Activated naive CD4-positive, alpha-beta T cell treated with anti-CD3 and anti-CD28 coated beads, Interleukin-2, amount 50 U/mL, for 72 hours (primary cell): Measurements from ENCODE around the gene COMMD3. TPM values are rescaled to one million over a fixed set of nuclear protein-coding genes. Genes with fewer than 3 reads are reported as not detected.
A peak's percentile ranks its signal among the peaks of the same experiment; 100 is the strongest.

ENCODE experiments used
- ATAC-seq, 2 donors: fragments of 150-1000 bp; cut with Tn5 transposase; 2 replicates each; pipeline ENCODE4 v1.10.0; 2021; ENCODE audit warnings: mild to moderate bottlenecking in 2 of 2, moderate library complexity in 2 of 2
- DNase-seq, 2 donors: peaks; one replicate each; pipeline ENCODE4 v3.0.0; 2021 to 2022; ENCODE audit warnings: low spot score in 2 of 2
- H3K27ac Mint-ChIP-seq, 2 donors: one replicate each; pipeline ENCODE4 v1.8.0; 2022; ENCODE audit warnings: mild to moderate bottlenecking in 2 of 2, mixed read lengths in 2 of 2
- H3K36me3 Mint-ChIP-seq, 2 donors: one replicate each; pipeline ENCODE4 v1.8.0; 2022; ENCODE audit warnings: mixed read lengths in 2 of 2
- H3K9me3 Mint-ChIP-seq, 2 donors: one replicate each; pipeline ENCODE4 v1.8.0; 2022; ENCODE audit warnings: mixed read lengths in 2 of 2
- total RNA-seq, 2 donors: library from RNA; stranded (reverse); gene quantifications; one replicate each; pipeline ENCODE4 v1.2.3, GENCODE V29; 2022

COMMD3 gene
- total RNA-seq, 2 donors from 2014 or later = 57.3 to 91.3 TPM

- no peak for DNase-seq
- H3K27ac Mint-ChIP-seq = no peak overlapping the region
- no peak for ATAC-seq
- no peaks in the 10 kb centered on the region for H3K9me3 Mint-ChIP-seq
- H3K36me3 Mint-ChIP-seq = no peaks in the 10 kb centered on the region
Measured at GRCh38 chr10:22368402-22368801, 52.2 kb downstream of the COMMD3 start.

DNA sequence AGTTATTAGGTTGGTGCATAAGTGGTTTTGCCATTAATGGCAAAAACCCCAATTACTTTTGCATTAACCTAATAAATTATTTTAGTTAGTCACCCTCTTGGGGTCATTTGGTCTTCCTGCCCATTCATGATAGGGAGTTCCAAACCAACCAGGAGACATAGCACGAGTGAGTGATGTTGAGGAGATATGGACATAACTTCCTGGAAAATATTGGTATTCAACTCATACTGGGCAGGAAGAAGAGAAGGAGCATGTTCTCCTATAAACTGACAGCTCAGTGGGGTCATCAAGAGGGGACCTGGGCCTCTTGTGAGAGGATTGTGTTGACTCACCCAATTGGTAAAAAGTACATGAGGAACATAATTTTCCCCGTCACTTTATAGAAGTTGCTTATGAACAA, 52.8 kb downstream of the COMMD3 start:
- DNase-seq (no peak), ATAC-seq (no peak)
- Mint-ChIP-seq H3K9me3 (no peaks in the 10 kb centered on the region), H3K36me3 (no peaks in the 10 kb centered on the region), H3K27ac (no peak overlapping the region)

DNA sequence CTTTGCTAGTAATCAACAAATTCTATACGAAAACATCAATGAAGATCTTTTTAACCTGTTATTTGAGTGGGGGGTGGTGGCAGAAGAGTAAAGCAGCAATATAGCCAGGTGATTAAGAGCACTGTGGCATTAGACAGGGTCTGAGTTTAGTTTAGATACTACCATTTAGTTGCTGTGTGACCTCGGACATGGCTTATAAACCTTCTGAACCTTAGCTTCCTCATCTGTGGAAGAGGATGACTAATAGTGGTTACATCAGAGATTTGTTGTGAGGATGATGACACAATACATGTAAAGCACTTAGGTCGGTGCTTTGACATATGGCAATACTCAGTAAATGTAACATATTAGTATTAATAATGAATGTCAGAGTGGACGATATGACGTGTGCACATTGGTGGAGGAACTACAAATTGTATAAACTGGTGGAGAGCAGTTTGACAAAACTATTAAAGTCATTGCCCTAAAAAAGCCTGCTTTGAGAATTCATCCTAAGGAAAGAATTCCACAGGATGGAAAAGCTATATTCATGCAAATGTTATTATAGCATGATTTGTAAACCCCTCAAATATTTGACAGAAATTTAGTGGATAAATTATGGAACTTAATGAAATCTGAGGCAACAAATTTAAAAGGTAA, 53.4 kb downstream of the COMMD3 start:
- peak; percentile 36 to 60 for ATAC-seq
- no peak for DNase-seq
- no peaks in the 10 kb centered on the region for H3K36me3 Mint-ChIP-seq
- no peaks in the 10 kb centered on the region for H3K9me3 Mint-ChIP-seq
- no peak overlapping the region for H3K27ac Mint-ChIP-seq

Other genes starting within 250 kb of the COMMD3 start
- not detected for gene EBLN1, start 98.4 kb upstream of the COMMD3 start, total RNA-seq
- 10 to 100 TPM; 42.9 to 48.7 TPM for gene BMI1, start 4.7 kb downstream of the COMMD3 start, total RNA-seq
- gene SPAG6, start 29.1 kb downstream of the COMMD3 start, total RNA-seq = under 1 TPM in 1 of 2 donors, not detected in 1; 0.19 TPM